Measurements from ENCODE around the gene HRH3. TPM values are rescaled to one million over a fixed set of nuclear protein-coding genes. Genes with fewer than 3 reads are reported as not detected.

Gene HRH3
- total RNA-seq, 1 donor from 2014 or later = not detected

- intact Hi-C loops (cut with micrococcal nuclease) = no loop called here
- Histone ChIP-seq H3K4me3 (no peak overlapping the region), H3K36me3 (peaks cover 66% of the 10 kb centered on the region), H3K9me3 (replicated peaks) (no peaks in the 10 kb centered on the region), H3K4me1 (peaks cover 28% of the 10 kb centered on the region), H3K27ac (replicated peaks) (no peak overlapping the region), H3K27me3 (ENCODE audit: low read depth) (no peaks in the 10 kb centered on the region)
- TF ChIP-seq CTCF (IDR thresholded peaks at IDR 0.05; ENCODE audit: borderline replicate concordance) = no peak
- DNase-seq = no peak
These were observed 26.7 kb downstream of the HRH3 start for GRCh38 chr20:62193079-62194025.

- no peak for DNase-seq
- TF ChIP-seq CTCF (IDR thresholded peaks at IDR 0.05; ENCODE audit: borderline replicate concordance) = no peak
These were observed 27.4 kb downstream of the HRH3 start for GRCh38 chr20:62192635-62193034.

GRCh38 chr20:62191781-62192559, 28.1 kb downstream of the HRH3 start:
- H3K27me3 ChIP-seq (ENCODE audit: low read depth) = no peaks in the 10 kb centered on the region
- TF ChIP-seq CTCF (IDR thresholded peaks at IDR 0.05; ENCODE audit: borderline replicate concordance) = no peak
- DNase-seq = no peak
- H3K27ac ChIP-seq (replicated peaks) = no peak overlapping the region
- H3K9me3 ChIP-seq (replicated peaks) = no peaks in the 10 kb centered on the region
- peaks cover 52% of the 10 kb centered on the region for H3K36me3 ChIP-seq
- intact Hi-C loops (cut with micrococcal nuclease) = no loop called here
- H3K4me1 ChIP-seq = peaks cover 40% of the 10 kb centered on the region
- H3K4me3 ChIP-seq = no peak overlapping the region

More at GRCh38 chr20:62192635-62193034, 27.4 kb downstream of the HRH3 start:
- peaks cover 34% of the 10 kb centered on the region for H3K4me1 ChIP-seq
- H3K4me3 ChIP-seq = no peak overlapping the region
- no peaks in the 10 kb centered on the region for H3K27me3 ChIP-seq (ENCODE audit: low read depth)
- H3K36me3 ChIP-seq = peaks cover 58% of the 10 kb centered on the region
- intact Hi-C loops (cut with micrococcal nuclease) = no loop called here
- no peak overlapping the region for H3K27ac ChIP-seq (replicated peaks)
- H3K9me3 ChIP-seq (replicated peaks) = no peaks in the 10 kb centered on the region

- TF ChIP-seq CTCF (IDR thresholded peaks at IDR 0.05; ENCODE audit: borderline replicate concordance) = no peak
These were observed 29.3 kb downstream of the HRH3 start for GRCh38 chr20:62190639-62191411.

More at GRCh38 chr20:62190639-62191411, 29.3 kb downstream of the HRH3 start:
- no peak for DNase-seq
- Histone ChIP-seq H3K9me3 (replicated peaks) (no peaks in the 10 kb centered on the region), H3K36me3 (peaks cover 42% of the 10 kb centered on the region), H3K4me1 (peaks cover 45% of the 10 kb centered on the region), H3K27me3 (ENCODE audit: low read depth) (no peaks in the 10 kb centered on the region), H3K27ac (replicated peaks) (no peak overlapping the region), H3K4me3 (no peak overlapping the region)
- intact Hi-C loops (cut with micrococcal nuclease) = no loop called here

Measured in left ventricle myocardium inferior (tissue), 1 donor.